Brain microvascular endothelial cell (primary cell): ENCODE results near the gene PRAMEF13.
"Not testable (repeated sequence)": the region's sequence is repeated elsewhere in the genome, so short reads cannot be mapped to it uniquely, and the experiment has no call there.

Experiments used
- DNase-seq: peaks from one replicate; pipeline ENCODE4 v3.0.0-alpha.2; 2020
- H3K27ac ChIP-seq: fragments of 250-450 bp; sonication (Bioruptor Pico); 2 replicates; pipeline ENCODE4 v1.5.1; 2020; ENCODE audit warnings: mild to moderate bottlenecking, moderate library complexity
- H3K27me3 ChIP-seq: fragments of 250-450 bp; sonication (Bioruptor Pico); replicated peaks from 2 replicates; pipeline ENCODE4 v1.5.1; 2020; ENCODE audit warnings: mild to moderate bottlenecking
- H3K36me3 ChIP-seq: fragments of 250-450 bp; sonication (Bioruptor Pico); replicated peaks from 2 replicates; pipeline ENCODE4 v1.5.1; 2020; ENCODE audit warnings: mild to moderate bottlenecking
- H3K4me3 ChIP-seq: 2 replicates; pipeline ENCODE4 v1.5.1; 2011; ENCODE audit warnings: low read depth, mild to moderate bottlenecking, control low read depth, low read length, moderate library complexity
- in situ Hi-C: cut with HindIII; loops from 2 replicates; pipeline ENCODE4 v1.10.0; 2017; ENCODE audit warnings: low sequenced_read_pairs, low pct_ligation_motif_present

PRAMEF13 gene

DNA sequence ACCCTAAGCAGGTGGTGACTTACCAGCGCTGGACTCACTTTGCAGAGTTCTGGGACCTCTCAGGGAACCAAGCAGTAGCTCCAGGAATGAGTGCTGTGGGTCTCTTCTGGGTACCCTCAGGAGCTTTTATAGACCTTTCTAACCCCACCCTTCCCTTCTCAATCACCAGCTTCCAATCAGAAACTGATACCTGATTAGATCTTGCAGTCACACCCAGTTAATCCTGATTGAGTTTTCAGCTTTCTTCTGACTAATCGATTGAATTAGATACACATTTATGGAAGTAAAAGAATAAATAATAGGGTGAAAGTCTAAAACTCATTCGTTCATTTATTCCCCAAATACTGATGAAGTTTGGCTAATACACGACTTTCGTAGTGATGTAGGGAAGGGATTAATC is at the start of gene PRAMEF13:
TSS of gene PRAMEF13 (minus strand) at position 101 of the 400 bp plus-strand sequence. CDS start 1,820 bp downstream, outside the sequence.
- H3K4me3 ChIP-seq, H3K36me3 ChIP-seq, DNase-seq, H3K27me3 ChIP-seq, H3K27ac ChIP-seq, in situ Hi-C loops: not testable (repeated sequence)

GRCh38 chr1:13247122-13247521 is 45.9 kb upstream of the PRAMEF13 start:
- H3K27ac ChIP-seq, DNase-seq, H3K27me3 ChIP-seq, in situ Hi-C loops, H3K36me3 ChIP-seq, H3K4me3 ChIP-seq: not testable (repeated sequence)

DNA sequence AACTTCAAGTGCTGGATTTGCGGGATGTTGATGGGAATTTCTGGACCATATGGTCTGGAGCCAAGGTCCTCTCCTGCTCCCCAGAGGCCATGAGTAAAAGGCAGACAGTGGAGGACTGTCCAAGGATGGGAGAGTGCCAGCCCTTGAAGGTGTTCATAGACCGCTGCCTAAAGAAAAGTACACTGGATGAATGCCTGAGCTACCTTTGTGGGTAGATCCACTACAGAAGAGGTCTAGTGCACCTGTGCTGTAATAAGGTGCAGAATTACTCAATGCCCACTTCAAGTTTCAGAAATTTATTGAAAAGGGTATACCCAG is 45.3 kb upstream of the PRAMEF13 start:
- DNase-seq, H3K4me3 ChIP-seq, H3K27me3 ChIP-seq, H3K36me3 ChIP-seq, in situ Hi-C loops, H3K27ac ChIP-seq: not testable (repeated sequence)

DNA sequence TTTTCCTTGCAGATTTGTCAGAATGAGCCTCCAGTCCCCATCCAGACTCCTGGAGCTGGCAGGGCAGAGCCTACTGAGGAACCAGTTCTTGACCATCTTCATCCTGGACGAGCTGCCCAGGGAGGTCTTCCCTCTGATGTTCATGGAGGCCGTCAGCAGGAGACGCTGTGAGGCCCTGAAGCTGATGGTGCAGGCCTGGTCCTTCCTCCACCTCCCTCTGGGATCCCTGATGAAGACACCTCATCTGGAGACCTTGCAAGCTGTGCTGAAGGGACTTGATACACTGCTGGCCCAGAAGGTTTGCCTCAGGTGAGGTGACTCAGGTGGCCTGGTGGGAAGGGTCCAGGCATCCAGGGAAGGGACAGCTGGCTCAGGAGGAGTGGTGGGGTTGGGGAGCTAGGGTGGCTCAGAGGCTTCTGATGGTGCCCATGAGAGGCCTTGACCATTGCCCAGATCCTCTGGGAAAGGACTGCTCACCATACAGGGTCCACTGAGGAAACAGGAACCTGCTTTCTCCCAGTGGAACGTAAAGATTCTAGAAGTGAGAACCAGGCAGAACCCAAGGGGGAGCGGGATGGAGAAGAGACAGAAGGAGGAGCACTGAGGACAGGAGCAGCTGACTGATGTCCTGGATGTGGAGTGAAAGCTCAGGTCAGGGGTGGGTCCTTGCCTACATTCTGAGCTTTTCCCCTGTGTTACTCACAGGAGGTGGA is 44.8 kb upstream of the PRAMEF13 start:
- H3K4me3 ChIP-seq, H3K27ac ChIP-seq, H3K36me3 ChIP-seq, H3K27me3 ChIP-seq, in situ Hi-C loops, DNase-seq: not testable (repeated sequence)

DNA sequence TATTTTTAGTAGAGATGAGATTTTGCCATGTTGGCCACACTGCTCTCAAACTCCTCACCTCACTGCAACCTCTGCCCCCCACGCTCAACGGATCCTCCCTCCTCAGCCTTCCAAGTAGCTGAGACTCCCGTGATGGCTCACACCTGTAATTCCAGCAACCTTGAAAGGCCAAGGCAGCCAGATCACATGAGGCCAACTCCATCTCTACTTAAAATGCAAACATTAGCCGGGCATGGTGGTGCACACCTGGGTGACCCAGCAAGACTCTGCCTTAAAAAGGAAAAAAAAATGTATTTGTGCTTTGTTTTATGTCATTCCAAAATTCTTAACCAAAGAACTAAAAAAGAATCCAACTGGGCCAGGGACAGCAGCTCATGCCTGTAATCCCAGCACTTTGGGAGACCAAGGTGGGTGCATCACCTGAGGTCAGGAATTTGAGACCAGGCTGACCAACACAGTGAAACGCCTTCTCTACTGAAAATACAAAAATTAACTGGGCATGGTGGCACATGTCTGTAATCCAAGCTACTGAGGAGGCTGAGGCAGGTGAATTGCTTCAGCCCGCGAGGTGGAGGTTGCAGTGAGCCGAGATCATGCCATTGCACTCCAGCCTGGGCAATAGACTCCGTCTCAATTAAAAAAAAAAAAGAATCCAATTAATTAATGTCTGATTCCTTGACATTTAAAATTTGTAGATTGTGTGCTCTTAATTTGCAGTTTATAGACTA is 42.5 kb upstream of the PRAMEF13 start:
- H3K27me3 ChIP-seq, H3K4me3 ChIP-seq, H3K27ac ChIP-seq, H3K36me3 ChIP-seq, DNase-seq, in situ Hi-C loops: not testable (repeated sequence)

- H3K4me3 ChIP-seq, H3K27ac ChIP-seq, DNase-seq, in situ Hi-C loops, H3K36me3 ChIP-seq, H3K27me3 ChIP-seq: not testable (repeated sequence)
Observed at GRCh38 chr1:13239633-13240032, 38.4 kb upstream of the PRAMEF13 start.

DNA sequence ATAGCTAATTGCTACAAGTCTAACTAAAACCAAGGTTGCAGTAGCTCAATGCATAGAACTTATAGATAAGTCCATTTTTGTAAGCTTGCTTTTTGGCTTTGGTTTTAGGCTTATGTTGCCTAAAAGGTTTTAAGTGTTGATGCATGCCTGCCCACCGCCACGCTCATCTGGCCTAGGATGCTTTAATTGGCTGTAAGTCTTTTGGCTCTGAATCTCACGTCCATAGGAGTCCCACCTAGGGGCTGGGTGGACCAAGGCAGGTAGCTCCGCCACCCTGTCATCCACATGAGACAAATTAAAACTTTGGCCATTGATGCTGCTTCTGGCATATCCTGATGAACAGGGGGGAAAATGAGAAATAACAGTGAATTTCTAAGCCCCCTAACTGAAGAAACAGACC is 36.4 kb upstream of the PRAMEF13 start:
- H3K27me3 ChIP-seq, in situ Hi-C loops, DNase-seq, H3K36me3 ChIP-seq, H3K27ac ChIP-seq, H3K4me3 ChIP-seq: not testable (repeated sequence)

DNA sequence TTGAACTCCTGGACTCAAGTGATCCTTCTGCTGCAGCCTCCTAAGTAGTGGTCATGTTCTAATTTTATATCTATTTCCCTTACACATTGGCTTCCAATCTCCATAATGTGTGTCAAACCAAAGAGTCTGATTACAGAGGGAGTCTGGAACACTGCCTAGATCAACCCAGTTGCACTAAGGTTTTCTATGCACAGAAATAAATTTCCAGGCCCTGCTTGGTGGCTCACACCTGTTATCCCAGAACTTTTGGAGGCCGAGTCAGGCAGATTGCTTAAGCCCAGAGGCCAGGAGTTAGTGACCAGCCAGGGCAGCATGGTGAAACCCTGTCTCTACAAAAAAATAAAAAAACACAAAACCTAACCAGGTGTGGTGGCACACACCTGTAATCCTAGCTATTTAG is 32.8 kb upstream of the PRAMEF13 start:
- H3K4me3 ChIP-seq, in situ Hi-C loops, H3K36me3 ChIP-seq, H3K27me3 ChIP-seq, DNase-seq, H3K27ac ChIP-seq: not testable (repeated sequence)

- H3K4me3 ChIP-seq, H3K27me3 ChIP-seq, DNase-seq, H3K36me3 ChIP-seq, in situ Hi-C loops, H3K27ac ChIP-seq: not testable (repeated sequence)
Observed at GRCh38 chr1:13232056-13232455, 30.8 kb upstream of the PRAMEF13 start.

DNA sequence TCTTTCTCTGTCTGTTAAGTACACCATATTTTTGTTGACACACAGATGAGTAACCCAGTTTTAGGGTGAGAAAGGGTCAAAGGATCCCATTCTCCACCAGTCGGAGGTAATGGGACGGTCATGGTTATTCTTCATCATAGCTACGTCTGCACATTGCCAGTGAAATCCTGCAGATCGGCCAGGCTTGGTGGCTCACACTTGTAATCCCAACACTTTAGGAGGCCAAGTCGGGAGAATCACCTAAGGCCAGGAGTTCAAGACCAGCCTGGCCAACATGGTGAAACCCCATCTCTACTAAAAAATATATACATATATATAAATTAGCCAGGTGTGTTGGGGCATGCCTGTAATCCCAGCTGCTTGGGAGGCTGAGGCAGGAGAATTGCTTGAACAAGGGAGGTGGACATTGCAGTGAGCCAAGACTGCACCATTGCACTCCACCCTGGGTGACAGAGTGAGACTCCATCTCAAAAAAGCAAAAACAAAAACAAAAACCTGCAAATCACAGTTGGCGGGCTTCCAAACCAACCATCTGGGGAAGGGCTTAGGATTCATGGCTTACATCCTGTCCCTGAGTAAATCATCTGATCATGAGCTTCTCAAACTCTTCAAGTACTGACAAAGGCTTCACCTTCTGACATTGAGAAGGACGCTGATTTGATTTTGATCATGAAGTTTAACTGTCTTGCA is 30.0 kb upstream of the PRAMEF13 start:
- H3K36me3 ChIP-seq, H3K27me3 ChIP-seq, H3K4me3 ChIP-seq, H3K27ac ChIP-seq, DNase-seq, in situ Hi-C loops: not testable (repeated sequence)

- H3K4me3 ChIP-seq, H3K27ac ChIP-seq, H3K36me3 ChIP-seq, DNase-seq, H3K27me3 ChIP-seq, in situ Hi-C loops: not testable (repeated sequence)
Observed at GRCh38 chr1:13230601-13231000, 29.4 kb upstream of the PRAMEF13 start.

- in situ Hi-C loops, H3K4me3 ChIP-seq, H3K27me3 ChIP-seq, DNase-seq, H3K36me3 ChIP-seq, H3K27ac ChIP-seq: not testable (repeated sequence)
Observed at GRCh38 chr1:13230096-13230495, 28.9 kb upstream of the PRAMEF13 start.
